OCI-LY3 (cell line): Measurements from ENCODE around the gene IDNK.

Experiments used
- EZH2phosphoT487 ChIP-seq: fragments of 200-600 bp; shearing (Covaris generic); IDR thresholded peaks from 2 replicates; pipeline ENCODE4 v1.6.1; 2018; ENCODE audit warnings: antibody characterized with exemption, mixed run types, low read depth
- TF ChIP-seq, protein P1 (sequence below): fragments of 200-600, 300-600 bp; sonication (generic); IDR thresholded peaks from 2 replicates; pipeline ENCODE4 v1.5.1; 2014; ENCODE audit warnings: antibody characterized with exemption, low read length, low read depth

DNA sequence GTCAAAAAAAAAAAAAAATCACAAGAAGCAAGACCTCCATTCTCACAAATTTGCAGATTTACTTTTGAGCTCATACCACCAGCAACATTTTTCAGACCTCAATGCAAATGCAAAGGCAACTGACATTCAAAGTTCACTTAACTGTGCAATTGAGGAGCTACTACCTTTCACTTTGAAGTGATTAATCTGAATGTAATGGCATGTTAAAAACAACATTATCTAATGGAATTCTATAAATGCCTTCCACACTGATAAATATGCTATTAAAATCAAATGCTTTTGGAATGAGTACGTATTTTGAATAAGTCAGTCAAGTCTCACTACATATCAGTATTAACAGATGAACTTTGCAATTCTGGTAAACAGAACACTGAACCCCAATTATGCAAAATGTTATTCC is 52.5 kb downstream of the IDNK start:
- TF ChIP-seq, protein P1, sequence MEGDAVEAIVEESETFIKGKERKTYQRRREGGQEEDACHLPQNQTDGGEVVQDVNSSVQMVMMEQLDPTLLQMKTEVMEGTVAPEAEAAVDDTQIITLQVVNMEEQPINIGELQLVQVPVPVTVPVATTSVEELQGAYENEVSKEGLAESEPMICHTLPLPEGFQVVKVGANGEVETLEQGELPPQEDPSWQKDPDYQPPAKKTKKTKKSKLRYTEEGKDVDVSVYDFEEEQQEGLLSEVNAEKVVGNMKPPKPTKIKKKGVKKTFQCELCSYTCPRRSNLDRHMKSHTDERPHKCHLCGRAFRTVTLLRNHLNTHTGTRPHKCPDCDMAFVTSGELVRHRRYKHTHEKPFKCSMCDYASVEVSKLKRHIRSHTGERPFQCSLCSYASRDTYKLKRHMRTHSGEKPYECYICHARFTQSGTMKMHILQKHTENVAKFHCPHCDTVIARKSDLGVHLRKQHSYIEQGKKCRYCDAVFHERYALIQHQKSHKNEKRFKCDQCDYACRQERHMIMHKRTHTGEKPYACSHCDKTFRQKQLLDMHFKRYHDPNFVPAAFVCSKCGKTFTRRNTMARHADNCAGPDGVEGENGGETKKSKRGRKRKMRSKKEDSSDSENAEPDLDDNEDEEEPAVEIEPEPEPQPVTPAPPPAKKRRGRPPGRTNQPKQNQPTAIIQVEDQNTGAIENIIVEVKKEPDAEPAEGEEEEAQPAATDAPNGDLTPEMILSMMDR, result no peak
- TF ChIP-seq EZH2phosphoT487, result no peak
